Measurements from ENCODE around the gene ZFAND3.

DNA sequence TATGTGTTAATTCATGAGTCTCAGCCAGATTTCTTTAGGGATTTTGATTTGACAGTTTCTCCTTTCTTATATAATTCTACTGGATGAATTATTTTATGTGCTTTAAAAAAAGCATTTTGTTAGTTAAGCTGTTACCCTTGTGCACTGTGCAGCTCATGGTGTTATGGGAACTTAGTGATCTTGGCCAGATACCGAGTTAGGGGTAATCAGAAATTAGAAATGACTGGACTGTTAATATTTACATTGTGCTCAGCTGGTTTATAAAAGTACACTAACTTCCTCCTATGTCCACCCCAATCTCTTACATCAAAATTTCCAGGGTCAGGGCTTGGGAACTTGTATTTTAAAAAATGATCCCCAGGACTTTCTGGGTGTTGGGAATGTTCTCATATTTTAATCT is 260.0 kb downstream of the ZFAND3 start:
- TF ChIP-seq GATA3 (IDR thresholded peaks at IDR 0.05; ENCODE audit: low read depth, low read length) (no peak), GATA2 (IDR thresholded peaks at IDR 0.05; ENCODE audit: low read depth, low read length) (no peak)
